Measurements from ENCODE around the gene MAP3K15.
A peak's percentile ranks its signal among the peaks of the same experiment; 100 is the strongest.

MAP3K15 gene

GRCh38 chrX:19514791-19515614 lies at the start of gene MAP3K15:
Gene MAP3K15 (minus strand): TSS chrX:19515508. CDS start chrX:19515261, 247 bp downstream.
- DNase-seq, result peak in 1 of 2 donors; percentile 5

DNA sequence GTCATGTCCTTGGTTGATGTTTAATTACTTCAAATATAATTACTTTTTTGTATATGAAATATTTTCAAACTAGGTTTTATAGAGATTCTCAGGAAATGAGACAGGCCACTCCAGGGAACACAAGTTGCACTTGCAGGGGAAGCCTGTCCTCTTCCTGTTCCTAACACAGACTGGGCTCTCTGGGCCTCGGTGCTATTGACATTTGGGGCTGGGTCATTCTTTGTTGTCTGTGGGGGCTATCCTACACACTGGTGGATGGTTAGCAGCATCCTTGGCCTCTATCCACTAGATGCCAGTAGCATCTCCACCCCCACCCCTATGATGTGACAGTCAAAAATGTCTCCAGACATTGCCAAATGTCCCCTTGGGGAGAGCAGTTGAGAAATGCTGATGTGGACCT lies 49.3 kb upstream of the MAP3K15 start:
- DNase-seq, result no peak

- DNase-seq, result no peak
These were observed 48.4 kb upstream of the MAP3K15 start for GRCh38 chrX:19563746-19564145.

DNA sequence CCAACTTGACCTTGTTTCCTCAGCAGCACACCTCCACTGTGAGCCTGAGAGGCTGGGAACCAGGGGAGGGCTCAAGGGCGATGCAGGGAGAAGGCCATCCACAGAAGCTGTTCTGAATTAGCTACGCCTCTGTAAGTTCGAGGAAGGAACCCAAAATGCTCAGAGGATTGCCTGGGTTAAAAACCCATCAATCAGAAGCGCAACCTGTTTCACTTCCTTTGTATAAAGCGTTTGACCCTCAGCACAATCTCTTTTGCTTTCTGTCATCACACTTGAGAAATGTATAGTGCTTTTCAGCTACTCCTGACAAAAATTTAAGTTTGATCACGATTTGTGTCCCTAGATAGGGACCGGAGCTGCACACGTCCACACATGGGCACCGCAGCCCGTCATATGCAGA lies 48.0 kb upstream of the MAP3K15 start:
- DNase-seq, result no peak

GRCh38 chrX:19560611-19561010 lies 45.3 kb upstream of the MAP3K15 start:
- no peak for DNase-seq

DNA sequence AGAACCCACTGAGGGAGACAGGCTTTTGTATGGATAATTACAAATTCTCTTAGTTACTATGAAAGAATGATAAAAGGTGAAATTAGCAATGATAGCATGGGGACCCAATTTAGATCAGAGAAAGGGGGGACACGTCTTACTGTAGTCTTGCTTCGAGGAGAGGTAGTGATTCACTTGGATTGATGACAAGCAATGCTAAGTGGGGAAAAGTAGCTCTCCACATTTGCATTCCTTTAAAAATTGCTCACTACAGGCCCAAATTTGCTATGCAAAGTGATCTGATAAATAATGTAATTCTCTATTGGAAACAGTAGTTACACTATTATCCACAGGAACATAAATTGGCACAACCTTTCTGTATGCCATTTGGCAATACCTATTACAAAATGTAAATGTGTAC lies 42.5 kb upstream of the MAP3K15 start:
- no peak for DNase-seq

DNA sequence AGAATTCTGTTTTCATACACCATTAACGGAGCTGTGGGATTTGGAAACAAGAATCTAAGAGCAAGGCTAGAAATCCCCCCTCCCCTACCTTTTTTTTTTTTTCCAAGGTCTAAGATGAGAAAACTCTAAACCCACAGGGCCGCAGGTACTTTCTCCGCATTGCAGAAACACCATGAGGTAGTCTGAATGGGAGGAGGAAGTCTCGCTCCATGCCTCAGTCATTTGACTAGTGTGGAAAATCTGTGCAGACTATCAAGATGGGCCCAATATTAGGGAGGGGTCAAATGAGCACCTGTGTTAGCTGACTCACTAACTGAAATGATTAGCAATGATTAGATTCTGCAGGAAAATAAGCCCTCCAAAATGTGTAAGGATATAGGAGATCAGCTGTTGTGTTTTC lies 40.9 kb upstream of the MAP3K15 start:
- no peak for DNase-seq

- DNase-seq, result no peak
These were observed 40.4 kb upstream of the MAP3K15 start for GRCh38 chrX:19555683-19556082.

GRCh38 chrX:19555236-19555635 lies 39.9 kb upstream of the MAP3K15 start:
- DNase-seq, result no peak

GRCh38 chrX:19554786-19555185 lies 39.5 kb upstream of the MAP3K15 start:
- DNase-seq, result no peak

- no peak for DNase-seq
These were observed 37.5 kb upstream of the MAP3K15 start for GRCh38 chrX:19552793-19553192.

GRCh38 chrX:19549838-19550237 lies 34.5 kb upstream of the MAP3K15 start:
- DNase-seq, result no peak

DNA sequence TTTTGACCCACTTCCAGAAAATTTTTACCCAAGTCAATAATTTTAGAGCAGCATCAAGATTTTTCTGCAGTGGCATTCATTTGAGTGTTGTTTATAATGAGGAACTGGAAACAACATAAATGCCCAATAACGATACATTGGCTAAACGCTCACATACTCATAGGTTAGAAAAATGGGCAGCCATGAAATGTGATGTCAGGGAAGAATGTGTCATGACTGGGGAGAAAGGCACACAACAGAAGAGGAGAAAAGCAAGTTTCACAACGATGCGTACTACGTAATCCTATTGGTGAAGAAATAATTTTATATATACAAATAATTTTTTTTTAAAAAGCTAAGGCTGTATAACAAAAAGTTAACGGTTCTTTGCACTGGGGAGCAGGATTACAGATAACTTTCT lies 33.6 kb upstream of the MAP3K15 start:
- DNase-seq, result no peak

DNA sequence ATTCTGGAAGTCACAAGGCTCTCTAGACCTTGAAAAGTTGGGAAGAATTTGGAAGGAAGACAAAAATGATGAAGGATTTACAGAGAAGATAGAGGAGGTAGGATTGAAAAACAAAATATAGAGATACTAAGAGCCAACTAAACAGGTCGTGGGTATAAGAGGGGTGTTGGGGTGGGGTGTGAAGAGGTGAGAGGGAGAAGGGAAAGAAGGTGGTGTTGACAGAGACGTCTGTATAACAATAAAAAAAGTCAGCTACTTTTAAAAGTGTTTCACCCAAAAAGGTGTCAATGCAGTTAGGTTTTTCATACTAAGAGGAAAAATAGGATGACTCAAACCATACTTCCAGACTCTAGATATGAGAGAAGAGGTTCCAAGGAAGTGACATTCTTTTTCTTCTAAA lies 33.0 kb upstream of the MAP3K15 start:
- no peak for DNase-seq

DNA sequence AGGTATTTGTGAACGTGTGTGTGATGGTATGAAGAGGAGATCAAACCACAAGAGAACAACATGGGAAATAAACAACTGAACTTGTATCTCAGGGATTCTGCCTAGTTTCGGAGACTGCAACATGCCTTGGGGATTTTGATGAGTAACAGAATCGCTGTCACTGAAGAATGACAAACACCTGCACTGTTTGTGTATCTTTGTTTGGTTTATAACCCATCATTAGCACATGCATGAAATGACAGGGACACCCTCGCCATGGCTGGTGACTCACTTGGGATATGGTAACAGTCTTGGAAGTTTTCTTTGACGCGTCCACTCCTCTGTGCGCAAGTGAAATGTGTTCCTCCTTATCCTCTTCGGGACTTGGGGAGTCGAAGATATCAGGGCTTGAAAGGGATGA lies 30.3 kb upstream of the MAP3K15 start:
- no peak for DNase-seq

- DNase-seq, result peak; percentile 34 to 55
These were observed 29.5 kb upstream of the MAP3K15 start for GRCh38 chrX:19544693-19545305.

DNA sequence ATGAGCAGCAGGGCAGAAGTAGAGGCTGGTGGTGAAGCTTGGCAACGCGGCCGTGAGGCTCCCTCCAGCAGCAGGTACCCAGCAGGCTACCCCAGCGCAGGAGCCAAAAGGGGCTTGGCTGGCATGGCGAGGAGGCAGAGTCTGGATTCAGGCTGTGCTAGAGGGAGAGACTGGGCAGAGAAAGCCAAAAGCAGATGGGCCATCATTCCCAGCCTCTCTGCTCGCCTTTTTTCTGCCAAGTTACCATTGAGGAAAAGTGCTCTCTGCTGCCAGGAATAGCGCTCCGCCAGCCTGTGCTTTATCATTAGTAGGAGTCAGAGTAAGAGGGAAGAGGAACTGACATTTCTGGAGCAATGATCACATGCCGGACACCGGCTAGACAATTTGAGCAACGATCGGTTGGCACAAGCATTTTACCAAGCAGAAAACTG lies 28.7 kb upstream of the MAP3K15 start:
- DNase-seq, result no peak

- DNase-seq, result no peak
These were observed 27.9 kb upstream of the MAP3K15 start for GRCh38 chrX:19543020-19543715.

GRCh38 chrX:19541931-19542330 lies 26.6 kb upstream of the MAP3K15 start:
- DNase-seq, result no peak

DNA sequence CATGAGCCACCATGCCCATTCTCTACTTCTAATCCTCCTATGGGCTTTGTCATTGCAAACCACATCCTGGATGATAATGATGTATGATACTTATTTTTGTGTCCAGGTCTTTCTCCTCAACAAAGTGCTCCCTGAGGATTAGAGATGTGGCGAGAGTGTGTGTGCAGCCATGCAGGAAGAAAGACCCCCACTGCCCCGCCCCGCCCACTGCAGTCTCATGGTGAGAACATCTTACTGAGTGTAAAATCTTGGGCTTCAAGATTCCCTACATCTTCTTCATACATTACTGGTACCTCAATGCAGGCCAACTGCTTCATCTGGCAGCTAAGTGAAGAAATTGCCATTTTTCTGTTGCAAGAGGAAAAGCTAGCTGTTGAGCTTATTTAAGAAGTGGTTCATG lies 25.9 kb upstream of the MAP3K15 start:
- DNase-seq, result no peak

- DNase-seq, result no peak
These were observed 24.8 kb upstream of the MAP3K15 start for GRCh38 chrX:19540076-19540475.

GRCh38 chrX:19539665-19540064 lies 24.4 kb upstream of the MAP3K15 start:
- DNase-seq, result no peak

DNA sequence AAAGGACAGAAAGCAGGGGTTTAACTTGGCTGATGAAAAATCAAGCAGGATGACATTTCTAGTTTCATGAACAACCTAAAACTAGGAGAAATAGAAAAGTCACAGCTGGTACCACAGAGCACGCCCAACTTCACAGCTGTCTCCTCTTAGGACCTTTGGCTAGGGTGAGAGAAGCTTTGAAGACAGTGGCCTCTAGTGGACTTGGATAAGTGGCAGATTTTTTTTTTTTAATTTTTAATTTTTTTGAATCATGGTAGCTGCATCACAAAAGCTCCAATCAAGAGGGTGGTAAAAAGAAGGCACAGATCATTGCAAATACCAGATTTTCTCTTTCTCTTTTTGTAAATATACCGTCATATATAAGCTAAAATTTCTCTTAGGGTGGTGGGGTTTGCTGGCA lies 20.2 kb upstream of the MAP3K15 start:
- no peak for DNase-seq

GRCh38 chrX:19532709-19533108 lies 17.4 kb upstream of the MAP3K15 start:
- no peak for DNase-seq

Data from CD4-positive, alpha-beta T cell treated with Interleukin-4 for 1 hour (primary cell).